ENCODE results near the gene TBCD.
"Not testable (repeated sequence)": the region's sequence is repeated elsewhere in the genome, so short reads cannot be mapped to it uniquely, and the experiment has no call there.

The TBCD gene

DNA sequence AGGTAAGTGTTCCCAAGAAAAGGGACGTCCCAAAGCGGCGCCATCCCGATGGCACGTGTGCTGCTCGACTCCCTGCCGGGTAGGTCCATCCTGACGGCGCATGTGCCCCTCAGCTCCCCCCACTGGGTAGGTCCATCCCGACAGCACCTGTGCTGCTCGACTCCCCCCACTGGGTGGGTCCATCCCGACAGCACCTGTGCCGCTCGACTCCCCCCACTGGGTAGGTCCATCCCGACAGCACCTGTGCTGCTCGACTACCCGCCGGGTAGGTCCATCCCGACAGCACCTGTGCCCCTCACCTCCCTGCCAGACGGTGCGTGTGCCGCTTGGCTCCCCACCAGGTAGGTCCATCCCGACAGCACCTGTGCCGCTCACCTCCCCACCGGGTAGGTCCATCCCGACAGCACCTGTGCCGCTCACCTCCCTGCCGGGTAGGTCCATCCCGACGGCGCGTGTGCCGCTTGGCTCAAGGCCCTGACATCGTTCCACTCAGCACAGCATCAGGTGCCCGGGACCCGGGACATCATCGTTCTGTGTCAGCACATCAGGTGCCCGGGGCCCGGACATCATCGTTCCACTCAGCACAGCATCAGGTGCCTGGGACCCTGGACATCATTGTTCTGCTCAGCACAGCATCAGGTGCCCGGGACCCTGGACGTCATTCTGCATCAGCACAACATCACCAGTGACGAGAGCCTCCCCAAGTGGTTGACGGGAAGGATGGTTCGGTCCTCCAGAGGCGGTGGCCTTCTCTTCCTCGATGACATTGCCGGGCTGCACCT, 22.2 kb upstream of the TBCD start:
- no peak for DNase-seq

DNA sequence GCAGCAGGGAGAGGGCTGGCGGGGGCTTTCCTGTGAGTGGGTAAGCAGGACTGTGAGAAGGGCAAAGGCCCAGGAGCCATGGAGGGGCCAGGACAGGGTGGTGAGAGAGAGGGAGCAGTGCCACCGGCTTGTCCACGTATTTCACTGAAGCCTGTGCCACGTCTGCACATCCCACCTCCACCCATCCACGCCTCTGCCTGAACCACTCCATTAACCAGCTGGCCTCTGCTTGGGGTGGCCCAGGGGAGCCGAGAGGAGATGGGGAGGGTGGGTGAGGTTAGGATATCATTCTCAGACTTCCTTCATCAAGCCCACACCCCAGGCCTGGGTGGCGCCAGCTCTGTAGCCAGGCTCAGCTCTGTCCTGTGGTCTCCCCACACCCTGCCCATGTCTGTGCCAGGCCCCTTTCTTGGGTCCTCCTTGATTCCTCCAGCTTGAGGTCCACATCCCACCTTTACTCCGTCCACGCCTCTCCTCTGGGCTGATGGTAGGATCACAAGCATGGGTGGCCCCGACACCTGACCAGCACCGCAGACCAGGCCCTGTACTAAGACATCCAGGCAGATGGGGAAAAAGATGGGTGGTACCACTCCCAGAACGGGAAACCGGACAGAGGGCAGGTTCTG, 19.6 kb upstream of the TBCD start:
- DNase-seq, result no peak

DNA sequence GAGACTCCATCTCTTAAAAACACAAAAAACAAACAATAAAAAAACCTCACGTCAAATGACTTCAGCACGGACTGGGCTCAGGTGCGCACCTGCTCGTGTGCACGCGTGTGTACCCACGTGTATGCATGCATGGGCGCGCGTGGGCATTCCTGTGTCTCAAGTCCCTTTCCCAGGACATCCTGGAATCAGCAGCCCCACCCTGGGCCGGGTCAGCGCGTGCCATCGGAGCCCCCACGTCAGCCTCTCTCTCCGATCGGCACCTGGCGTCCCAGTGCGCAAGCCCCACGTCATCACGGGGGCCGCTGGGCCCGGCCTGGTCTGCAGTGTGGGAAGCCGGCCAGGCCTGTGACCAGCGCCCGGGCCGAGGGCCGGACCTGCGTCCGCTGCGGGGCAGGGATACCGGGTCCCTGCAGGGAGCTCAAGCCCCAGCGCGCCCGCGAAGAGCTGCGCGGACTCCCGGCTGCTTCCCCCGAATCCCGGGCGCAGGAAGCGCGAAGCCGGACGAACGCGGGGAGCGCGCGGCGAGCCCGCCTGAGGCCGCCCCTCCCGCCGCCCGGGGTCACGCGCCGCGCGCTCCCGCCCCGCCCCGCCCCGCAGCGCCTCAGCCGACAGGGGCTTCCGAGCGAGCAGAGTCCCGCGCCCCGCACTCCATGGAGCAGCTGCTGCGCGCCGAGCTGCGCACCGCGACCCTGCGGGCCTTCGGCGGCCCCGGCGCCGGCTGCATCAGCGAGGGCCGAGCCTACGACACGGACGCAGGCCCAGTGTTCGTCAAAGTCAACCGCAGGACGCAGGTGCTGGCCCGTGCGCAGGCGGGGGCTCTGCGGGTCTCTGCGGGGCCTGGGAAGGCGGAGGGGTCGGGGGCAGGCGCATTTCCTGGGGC, 16.6 kb upstream of the TBCD start, which contains the start of gene FN3K:
Gene FN3K, plus strand, starts transcription at position 629 of the 880 bp plus-strand sequence. Its CDS starts 22 bp downstream, at position 651.
- peak; percentile 19 for DNase-seq

DNA sequence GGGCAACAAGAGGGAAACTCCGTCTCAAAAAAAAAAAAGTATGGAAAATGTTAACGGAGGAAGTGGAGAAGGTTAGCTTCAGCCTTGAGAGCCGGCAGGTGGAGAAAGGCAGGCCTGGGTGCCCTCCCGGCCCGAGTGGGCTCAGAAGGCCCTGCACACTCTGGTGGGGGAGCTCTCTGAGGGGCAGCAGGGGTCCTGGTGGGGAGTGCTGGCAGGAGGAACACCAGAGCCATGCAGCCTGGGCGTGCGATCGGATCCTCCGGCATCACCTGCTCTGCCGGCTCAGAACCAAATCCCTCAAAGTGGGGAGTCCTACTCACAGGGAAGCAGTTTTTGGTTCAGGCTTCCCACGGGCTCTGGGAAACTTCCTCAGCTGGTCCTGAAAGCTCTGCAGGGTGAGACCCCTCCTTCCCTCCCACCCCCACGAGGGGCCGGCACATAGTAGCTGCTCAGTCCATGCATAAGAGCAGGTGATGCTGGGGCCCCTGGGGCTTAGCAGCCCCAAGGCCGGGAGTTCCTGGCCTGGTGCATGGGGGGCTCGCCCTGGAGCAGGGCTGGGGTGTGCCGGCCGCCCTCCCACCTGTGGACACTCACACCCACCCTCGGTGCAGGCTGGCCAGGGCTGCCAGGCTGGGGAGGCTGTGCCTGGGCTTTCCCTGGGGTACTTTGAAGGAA, 15.2 kb upstream of the TBCD start:
- no peak for DNase-seq

DNA sequence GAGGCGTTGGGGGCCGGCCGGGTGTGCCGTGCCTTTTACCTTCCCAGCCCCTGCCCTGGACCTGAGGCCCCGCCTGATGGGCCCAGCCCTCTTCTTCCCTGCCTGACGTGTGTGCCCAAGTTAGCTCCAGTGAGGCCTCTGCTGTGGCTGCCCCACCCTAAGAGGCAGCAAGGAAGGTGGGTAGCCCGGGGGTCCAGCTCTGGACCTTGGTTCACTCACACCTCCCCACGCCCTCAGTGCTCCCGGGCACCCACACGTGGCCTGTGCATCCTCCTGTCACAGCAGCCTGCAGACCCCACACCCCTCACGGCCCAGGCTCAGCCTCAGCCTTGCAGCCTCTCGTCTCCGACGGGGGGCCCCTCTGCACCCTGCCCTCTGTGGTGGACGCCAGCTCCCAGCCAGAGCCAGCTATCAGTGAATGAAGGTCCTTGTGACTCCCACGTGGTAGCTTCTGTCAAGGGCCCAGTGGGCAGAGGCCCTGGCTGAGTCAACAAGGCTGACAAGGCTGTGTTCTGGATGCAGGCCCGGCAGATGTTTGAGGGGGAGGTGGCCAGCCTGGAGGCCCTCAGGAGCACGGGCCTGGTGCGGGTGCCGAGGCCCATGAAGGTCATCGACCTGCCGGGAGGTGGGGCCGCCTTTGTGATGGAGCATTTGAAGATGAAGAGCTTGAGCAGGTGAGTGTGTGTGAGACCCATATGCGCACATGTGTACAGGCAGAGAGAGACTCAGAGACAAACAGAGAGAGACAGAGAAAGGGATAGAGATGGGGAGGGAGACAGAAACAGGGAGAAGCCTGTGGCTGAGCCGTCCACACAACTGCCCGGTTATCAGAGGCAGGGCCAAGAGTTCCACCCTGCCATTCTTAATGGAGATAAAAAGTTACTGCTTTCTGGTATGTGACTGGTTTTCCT, 13.6 kb upstream of the TBCD start:
- no peak for DNase-seq

DNA sequence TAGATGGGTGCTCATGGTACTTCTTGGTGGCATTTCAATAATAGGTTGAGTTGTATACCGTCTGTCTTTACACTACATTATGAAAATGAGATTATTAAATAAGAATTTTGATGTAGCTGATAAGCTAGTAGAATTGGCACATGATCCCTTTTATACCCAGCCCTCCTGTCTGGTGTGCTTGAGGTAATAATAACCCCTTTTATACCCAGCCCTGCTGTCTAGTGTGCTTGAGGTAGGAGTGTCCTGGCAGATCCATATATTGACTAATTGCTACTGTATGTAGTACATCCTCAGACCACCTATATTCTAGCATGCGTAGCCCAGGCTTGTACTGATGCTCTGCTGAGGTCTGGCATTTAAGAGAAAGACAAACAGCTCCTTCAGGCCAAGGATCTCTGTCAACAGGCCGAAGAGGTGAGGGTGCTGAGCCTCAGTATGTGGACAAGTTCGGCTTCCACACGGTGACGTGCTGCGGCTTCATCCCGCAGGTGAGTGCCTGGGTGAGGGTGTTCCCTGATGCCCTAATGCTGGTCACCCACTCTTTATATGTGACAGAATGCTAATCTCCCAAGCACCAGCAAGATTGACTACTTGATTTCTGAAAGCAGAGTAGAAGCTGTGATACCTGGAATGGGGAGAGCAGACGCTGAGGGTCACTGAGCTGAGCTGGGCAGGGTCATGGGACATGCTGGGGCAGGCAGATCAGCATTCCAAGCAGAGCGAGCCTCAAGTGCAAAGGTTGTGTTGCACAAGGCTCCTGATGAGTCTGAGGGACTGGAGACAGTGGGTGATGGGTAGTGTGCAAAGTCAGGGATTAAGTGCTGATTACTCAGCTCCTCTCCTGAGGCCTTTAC, 10.7 kb upstream of the TBCD start:
- DNase-seq, result no peak

DNA sequence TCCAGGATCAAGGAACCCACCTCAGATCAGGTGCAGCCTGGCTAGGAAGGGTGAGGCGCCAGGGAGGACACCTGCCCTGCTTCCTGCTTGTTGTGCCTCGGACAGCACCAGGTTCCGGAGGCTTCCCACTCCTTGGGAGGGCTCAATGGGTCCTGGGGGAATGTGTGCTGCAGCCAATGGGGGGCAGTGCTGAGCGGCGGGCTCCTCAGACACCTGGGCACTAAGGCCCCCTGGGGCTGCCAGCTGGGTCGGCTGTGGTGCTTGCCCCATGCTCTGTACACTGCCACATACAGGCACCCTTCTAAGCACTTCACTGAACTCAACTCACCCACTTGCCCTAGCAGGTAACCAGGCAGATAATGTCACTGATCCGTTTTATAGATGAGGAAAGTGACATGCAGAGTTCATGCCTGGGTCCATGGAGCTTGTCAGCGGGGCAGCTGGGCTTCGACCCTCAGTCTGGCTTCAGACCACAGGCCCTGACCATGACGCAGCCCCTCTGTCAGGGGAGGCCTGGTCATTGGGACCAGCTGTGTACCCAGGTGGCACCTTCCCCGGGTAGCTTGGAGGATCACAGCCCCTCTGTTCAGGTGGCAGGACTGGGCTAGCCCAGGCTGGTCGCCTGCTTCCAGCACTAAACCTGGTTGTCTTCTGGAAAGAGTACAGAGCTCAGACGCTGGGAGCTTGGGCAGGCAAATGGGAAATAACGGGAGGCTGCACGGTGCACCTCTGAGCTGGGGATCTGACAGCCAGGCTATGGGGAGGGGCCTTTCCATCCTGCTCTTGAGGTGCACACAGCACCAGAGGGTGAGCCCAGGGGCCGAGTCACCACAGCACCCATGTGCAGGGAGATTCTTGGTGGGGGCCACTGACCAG, 8.3 kb upstream of the TBCD start:
- DNase-seq, result no peak

DNA sequence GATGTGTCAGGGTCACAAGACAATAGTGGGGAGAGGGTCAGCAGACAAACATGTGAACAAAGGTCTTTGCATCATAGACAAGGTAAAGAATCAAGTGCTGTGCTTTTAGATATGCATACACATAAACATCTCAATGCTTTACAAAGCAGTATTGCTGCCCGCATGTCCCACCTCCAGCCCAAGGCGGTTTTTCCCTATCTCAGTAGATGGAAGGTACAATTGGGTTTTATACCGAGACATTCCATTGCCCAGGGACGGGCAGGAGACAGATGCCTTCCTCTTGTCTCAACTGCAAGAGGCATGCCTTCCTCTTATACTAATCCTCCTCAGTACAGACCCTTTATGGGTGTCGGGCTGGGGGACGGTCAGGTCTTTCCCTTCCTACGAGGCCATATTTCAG, 7.1 kb upstream of the TBCD start:
- not testable (repeated sequence) for DNase-seq

DNA sequence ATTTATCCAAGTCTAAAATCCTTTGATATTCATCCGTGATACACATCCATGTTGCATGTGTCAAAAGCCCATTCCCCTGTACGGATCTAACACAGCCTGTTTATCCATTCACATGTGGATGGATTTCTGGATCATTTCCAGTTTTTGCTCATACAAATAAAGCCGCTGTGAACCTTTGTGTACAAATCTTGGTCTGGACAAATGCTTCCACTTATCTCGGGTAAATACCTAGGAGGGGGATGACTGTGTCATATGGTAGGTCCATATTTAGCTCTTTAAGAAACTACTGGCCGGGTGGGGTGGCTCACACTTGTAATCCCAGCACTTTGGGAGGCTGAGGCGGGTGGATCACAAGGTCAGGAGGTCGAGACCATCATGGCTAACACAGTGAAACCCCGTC, 6.3 kb upstream of the TBCD start:
- no peak for DNase-seq

DNA sequence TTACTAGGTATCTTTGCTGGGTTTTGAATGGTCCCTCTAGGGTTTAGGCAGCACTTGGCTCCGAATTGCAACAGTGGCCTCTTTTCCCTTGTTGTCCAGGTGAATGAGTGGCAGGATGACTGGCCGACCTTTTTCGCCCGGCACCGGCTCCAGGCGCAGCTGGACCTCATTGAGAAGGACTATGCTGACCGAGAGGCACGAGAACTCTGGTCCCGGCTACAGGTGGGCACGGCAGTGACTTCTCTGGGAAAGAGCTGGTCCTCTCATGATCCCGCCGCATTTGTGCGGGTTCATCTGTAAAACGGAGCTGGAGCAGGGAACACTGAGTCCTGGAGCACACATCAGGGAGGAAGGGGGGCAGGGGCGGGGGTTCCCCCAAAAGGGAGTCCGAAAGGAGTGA, 3.1 kb upstream of the TBCD start:
- no peak for DNase-seq

DNA sequence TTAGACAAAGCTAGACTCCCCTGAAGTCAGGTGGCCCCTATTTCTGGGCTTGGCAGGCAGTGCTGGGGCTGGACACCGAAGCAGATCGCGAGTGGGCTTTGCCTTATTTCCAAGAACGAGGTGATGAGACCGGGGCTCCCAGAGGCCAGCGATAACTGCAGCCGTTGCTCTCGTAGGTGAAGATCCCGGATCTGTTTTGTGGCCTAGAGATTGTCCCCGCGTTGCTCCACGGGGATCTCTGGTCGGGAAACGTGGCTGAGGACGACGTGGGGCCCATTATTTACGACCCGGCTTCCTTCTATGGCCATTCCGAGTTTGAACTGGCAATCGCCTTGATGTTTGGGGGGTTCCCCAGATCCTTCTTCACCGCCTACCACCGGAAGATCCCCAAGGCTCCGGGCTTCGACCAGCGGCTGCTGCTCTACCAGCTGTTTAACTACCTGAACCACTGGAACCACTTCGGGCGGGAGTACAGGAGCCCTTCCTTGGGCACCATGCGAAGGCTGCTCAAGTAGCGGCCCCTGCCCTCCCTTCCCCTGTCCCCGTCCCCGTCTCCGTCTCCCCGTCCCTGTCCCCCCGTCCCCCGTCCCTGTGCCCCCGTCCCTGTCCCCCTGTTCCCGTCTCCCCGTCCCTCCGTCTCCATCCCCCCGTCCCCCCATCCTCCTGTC, 1.5 kb upstream of the TBCD start:
- DNase-seq, result no peak

DNA sequence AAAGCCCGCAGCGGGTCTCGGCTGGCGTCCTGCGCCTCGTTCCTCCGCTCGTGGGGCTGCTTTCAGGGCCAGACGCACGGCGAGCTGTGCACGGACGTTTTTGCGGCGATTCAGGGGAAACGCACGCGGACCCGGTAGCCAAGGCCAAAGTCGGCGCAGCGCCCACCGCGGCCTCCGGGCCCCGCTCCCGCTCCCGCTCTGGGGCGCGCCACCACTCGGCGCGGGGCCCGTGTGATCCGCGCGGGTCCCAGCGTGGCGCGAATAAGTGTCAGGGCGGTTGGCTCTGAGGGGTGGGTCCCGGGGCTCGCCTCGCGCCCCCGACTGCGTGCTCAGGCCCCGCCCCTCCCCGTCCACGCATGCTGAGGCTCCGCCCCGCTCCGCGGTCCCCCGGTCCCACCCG, 694 bp upstream of the TBCD start:
- DNase-seq, result no peak

DNA sequence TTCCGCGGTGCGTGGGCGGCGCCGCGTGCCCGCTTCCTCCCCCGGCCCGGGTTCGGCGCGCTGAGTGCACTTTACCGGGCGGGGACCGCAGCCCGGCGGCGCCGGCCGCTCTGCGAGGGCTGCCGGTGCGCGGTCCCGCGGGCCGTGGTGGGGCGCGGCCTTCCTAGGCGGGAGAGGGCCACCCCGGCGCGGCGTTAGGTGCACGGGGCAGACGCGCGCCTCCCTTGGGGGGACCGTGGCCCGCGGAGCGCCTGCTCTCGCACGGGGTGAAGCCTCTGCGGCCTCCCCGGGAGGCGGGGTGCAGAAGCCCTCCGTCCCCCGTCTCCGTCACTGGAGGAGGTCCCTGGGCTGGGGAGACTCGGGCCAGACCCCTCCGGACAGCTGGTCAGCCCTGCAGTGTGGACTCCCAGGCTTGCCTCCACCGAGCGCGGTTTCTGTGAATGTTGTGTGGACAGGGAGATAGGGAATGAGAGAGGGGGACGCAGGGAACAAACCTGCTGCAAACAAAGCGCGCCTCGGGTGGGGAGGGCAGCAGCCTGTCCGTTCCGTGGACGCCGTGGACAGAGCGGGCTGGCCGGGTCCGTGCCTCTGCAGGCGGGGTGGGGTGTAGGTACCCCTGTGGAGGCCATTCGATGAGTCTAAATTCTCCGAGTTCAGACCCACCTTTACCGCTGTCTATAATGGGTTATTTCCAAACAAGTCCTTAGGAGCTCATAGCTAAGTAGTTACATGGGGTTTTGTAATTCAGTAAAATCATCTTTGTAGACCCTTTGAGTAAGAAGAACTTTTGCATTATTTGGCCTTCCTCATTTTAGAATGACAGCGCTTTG, 721 bp downstream of the TBCD start:
- DNase-seq, result no peak

DNA sequence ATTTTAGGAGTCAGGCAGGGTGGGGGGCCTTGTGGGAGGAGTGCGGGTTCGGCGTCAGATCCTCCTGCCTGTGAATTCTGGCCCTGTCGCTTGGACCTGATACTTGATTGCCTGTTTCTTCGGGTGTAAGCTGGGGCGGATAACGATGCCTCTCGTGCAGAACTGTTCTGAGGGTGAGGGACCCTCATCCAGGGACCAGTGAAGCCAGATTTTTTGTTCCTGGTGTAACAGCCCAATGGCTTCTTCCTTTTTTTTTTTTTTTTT, 1.3 kb downstream of the TBCD start:
- DNase-seq, result no peak

DNA sequence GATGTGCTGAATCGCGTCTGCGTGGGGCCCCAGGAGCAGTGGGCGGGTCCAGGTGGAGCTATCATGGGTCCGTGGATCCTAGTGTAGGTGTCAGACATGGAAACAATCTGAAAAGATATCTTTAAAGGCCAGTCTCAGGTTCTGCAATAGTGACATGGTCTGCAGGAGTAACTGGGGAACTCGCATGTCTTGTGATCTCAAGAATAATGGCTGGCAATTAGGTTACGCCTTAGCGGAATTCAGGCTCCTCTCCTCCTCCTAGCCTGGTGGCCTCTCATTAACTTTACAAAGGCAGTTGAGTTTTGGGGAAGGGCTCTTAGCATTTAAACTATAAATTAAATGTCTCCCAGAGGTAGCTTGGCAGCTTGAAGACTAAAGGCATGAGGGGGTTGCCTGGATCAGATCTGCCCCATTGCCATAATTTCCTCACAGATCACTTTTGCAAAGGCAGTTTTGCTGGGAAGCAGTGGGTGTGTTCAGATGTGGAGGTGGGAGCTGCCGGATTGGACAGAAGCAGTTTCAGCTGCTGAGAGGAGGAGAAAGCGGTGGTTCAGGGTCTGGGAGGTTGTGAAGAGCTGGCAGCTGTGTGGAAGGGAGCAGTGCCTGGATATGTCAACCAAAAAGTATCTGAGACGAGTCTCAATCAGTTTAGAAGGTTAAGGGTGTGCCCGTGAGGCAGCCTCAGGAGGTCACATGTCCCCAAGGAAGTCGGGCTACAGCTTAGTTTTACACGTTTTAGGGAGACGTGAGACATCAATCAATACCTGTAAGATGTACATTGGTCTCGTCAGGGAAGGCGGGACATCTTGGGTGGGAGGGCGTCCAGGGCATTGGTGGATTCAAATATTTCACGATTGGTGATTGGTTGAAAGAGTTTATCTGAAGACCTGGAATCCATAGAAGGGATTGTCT, 2.7 kb downstream of the TBCD start:
- DNase-seq, result no peak

DNA sequence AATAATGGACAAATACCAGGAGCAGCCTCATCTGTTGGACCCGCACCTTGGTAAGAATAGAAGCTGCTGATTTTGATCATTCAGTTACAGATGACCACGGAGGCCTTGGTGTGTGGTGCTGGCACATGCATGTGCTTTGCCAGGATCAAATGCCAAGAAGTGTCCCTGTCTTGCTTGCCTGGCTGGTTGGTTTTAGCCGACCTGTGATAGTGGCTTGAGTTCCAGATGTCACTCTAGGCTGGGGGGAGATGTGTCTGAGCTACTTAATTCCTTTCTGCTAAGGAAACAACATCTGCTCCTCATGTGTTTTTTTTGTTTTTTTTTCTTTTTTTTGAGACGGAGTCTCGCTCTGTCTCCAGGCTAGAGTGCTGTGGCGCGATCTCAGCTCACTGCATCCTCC, 4.3 kb downstream of the TBCD start:
- DNase-seq, result no peak

DNA sequence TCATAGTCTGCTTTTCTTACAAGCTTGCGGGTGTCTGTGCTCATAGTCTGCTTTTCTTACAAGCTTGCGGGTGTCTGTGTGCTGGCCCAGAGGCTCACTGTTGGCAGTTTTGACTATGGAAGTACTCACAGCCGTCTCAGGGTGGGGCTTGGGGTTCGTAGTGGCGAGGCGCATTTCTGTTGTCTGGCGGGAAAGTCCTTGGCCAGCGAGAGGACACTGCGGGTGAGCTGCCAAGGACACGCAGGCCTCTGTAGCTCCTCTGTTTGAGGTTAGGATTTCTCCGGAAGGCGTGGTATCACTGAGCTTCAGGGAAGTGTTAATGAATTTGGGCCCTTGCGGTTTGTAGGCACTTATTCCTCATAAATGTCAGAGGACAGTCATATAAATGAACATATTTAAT, 13.5 kb downstream of the TBCD start:
- no peak for DNase-seq
